ENCODE results near the gene LPP. TPM values are rescaled to one million over a fixed set of nuclear protein-coding genes. Genes with fewer than 3 reads are reported as not detected.

The LPP gene
- total RNA-seq, 1 donor from 2014 or later = 28.2 TPM

GRCh38 chr3:188322135-188322887 lies 168.4 kb downstream of the LPP start:
- no peaks in the 10 kb centered on the region for H3K27me3 ChIP-seq (ENCODE audit: control insufficient read depth in 3 of 3, insufficient read depth in 3 of 3, low read length in 3 of 3)
- H3K4me3 ChIP-seq (ENCODE audit: low read length in 3 of 3) = no peak overlapping the region
- H3K27ac ChIP-seq (ENCODE audit: low read depth, low read length) = peak overlapping the region; percentile 39
- no peaks in the 10 kb centered on the region for H3K36me3 ChIP-seq (ENCODE audit: control insufficient read depth in 3 of 3, insufficient read depth in 3 of 3, low read length in 3 of 3)
- peaks cover 0 to 16% (median 0%) of the 10 kb centered on the region in 3 donors for H3K4me1 ChIP-seq (ENCODE audit: control insufficient read depth in 3 of 3, insufficient read depth in 3 of 3, low read length in 3 of 3)
- H3K9me3 ChIP-seq (ENCODE audit: control insufficient read depth in 3 of 3, low read length in 3 of 3) = no peaks in the 10 kb centered on the region
- no peak overlapping the region for H3K9ac ChIP-seq (ENCODE audit: low read depth in 1 of 3, low read length in 3 of 3)

GRCh38 chr3:188323067-188323842 lies 169.3 kb downstream of the LPP start:
- Histone ChIP-seq H3K27me3 (ENCODE audit: control insufficient read depth in 3 of 3, insufficient read depth in 3 of 3, low read length in 3 of 3) (no peaks in the 10 kb centered on the region), H3K36me3 (ENCODE audit: control insufficient read depth in 3 of 3, insufficient read depth in 3 of 3, low read length in 3 of 3) (no peaks in the 10 kb centered on the region), H3K9me3 (ENCODE audit: control insufficient read depth in 3 of 3, low read length in 3 of 3) (no peaks in the 10 kb centered on the region), H3K4me1 (ENCODE audit: control insufficient read depth in 3 of 3, insufficient read depth in 3 of 3, low read length in 3 of 3) (peaks cover 0 to 16% (median 0%) of the 10 kb centered on the region in 3 donors), H3K4me3 (ENCODE audit: low read length in 3 of 3) (no peak overlapping the region), H3K27ac (ENCODE audit: low read depth, low read length) (no peak overlapping the region), H3K9ac (ENCODE audit: low read depth in 1 of 3, low read length in 3 of 3) (no peak overlapping the region)

- H3K27ac ChIP-seq (ENCODE audit: low read depth, low read length) = peak overlapping the region; percentile 28
- H3K9me3 ChIP-seq (ENCODE audit: control insufficient read depth in 3 of 3, low read length in 3 of 3) = no peaks in the 10 kb centered on the region
- H3K4me1 ChIP-seq (ENCODE audit: control insufficient read depth in 3 of 3, insufficient read depth in 3 of 3, low read length in 3 of 3) = peaks cover 3 to 16% (median 4%) of the 10 kb centered on the region in 3 donors
Measured at GRCh38 chr3:188326111-188326510, 172.2 kb downstream of the LPP start.

GRCh38 chr3:188326968-188327367 lies 173.0 kb downstream of the LPP start:
- no peaks in the 10 kb centered on the region for H3K9me3 ChIP-seq (ENCODE audit: control insufficient read depth in 3 of 3, low read length in 3 of 3)
- no peaks in the 10 kb centered on the region for H3K27me3 ChIP-seq (ENCODE audit: control insufficient read depth in 3 of 3, insufficient read depth in 3 of 3, low read length in 3 of 3)
- no peaks in the 10 kb centered on the region for H3K36me3 ChIP-seq (ENCODE audit: control insufficient read depth in 3 of 3, insufficient read depth in 3 of 3, low read length in 3 of 3)
- no peak overlapping the region for H3K4me3 ChIP-seq (ENCODE audit: low read length in 3 of 3)
- H3K27ac ChIP-seq (ENCODE audit: low read depth, low read length) = peak overlapping the region; percentile 77
- H3K9ac ChIP-seq (ENCODE audit: low read depth in 1 of 3, low read length in 3 of 3) = peak overlapping the region in 1 of 3 donors; percentile 51
- H3K4me1 ChIP-seq (ENCODE audit: control insufficient read depth in 3 of 3, insufficient read depth in 3 of 3, low read length in 3 of 3) = peaks cover 8 to 19% (median 8%) of the 10 kb centered on the region in 3 donors

More at GRCh38 chr3:188326111-188326510, 172.2 kb downstream of the LPP start:
- Histone ChIP-seq H3K9ac (ENCODE audit: low read depth in 1 of 3, low read length in 3 of 3) (no peak overlapping the region), H3K27me3 (ENCODE audit: control insufficient read depth in 3 of 3, insufficient read depth in 3 of 3, low read length in 3 of 3) (no peaks in the 10 kb centered on the region), H3K4me3 (ENCODE audit: low read length in 3 of 3) (no peak overlapping the region), H3K36me3 (ENCODE audit: control insufficient read depth in 3 of 3, insufficient read depth in 3 of 3, low read length in 3 of 3) (no peaks in the 10 kb centered on the region)

- Histone ChIP-seq H3K36me3 (ENCODE audit: control insufficient read depth in 3 of 3, insufficient read depth in 3 of 3, low read length in 3 of 3) (no peaks in the 10 kb centered on the region), H3K9me3 (ENCODE audit: control insufficient read depth in 3 of 3, low read length in 3 of 3) (no peaks in the 10 kb centered on the region), H3K27ac (ENCODE audit: low read depth, low read length) (peak overlapping the region; percentile 77), H3K4me3 (ENCODE audit: low read length in 3 of 3) (no peak overlapping the region), H3K27me3 (ENCODE audit: control insufficient read depth in 3 of 3, insufficient read depth in 3 of 3, low read length in 3 of 3) (no peaks in the 10 kb centered on the region), H3K9ac (ENCODE audit: low read depth in 1 of 3, low read length in 3 of 3) (peak overlapping the region in 1 of 3 donors; percentile 51), H3K4me1 (ENCODE audit: control insufficient read depth in 3 of 3, insufficient read depth in 3 of 3, low read length in 3 of 3) (peaks cover 8 to 16% (median 8%) of the 10 kb centered on the region in 3 donors)
Measured at GRCh38 chr3:188327433-188327832, 173.5 kb downstream of the LPP start.

- H3K4me3 ChIP-seq (ENCODE audit: low read length in 3 of 3) = no peak overlapping the region
- no peak overlapping the region for H3K27ac ChIP-seq (ENCODE audit: low read depth, low read length)
- no peaks in the 10 kb centered on the region for H3K9me3 ChIP-seq (ENCODE audit: control insufficient read depth in 3 of 3, low read length in 3 of 3)
- no peaks in the 10 kb centered on the region for H3K27me3 ChIP-seq (ENCODE audit: control insufficient read depth in 3 of 3, insufficient read depth in 3 of 3, low read length in 3 of 3)
- H3K36me3 ChIP-seq (ENCODE audit: control insufficient read depth in 3 of 3, insufficient read depth in 3 of 3, low read length in 3 of 3) = no peaks in the 10 kb centered on the region
- peaks cover 8 to 16% (median 8%) of the 10 kb centered on the region in 3 donors for H3K4me1 ChIP-seq (ENCODE audit: control insufficient read depth in 3 of 3, insufficient read depth in 3 of 3, low read length in 3 of 3)
- no peak overlapping the region for H3K9ac ChIP-seq (ENCODE audit: low read depth in 1 of 3, low read length in 3 of 3)
Measured at GRCh38 chr3:188330138-188330537, 176.2 kb downstream of the LPP start.

- Histone ChIP-seq H3K9ac (ENCODE audit: low read depth in 1 of 3, low read length in 3 of 3) (no peak overlapping the region), H3K4me1 (ENCODE audit: control insufficient read depth in 3 of 3, insufficient read depth in 3 of 3, low read length in 3 of 3) (peaks cover 8 to 13% (median 9%) of the 10 kb centered on the region in 3 donors), H3K27ac (ENCODE audit: low read depth, low read length) (no peak overlapping the region), H3K4me3 (ENCODE audit: low read length in 3 of 3) (no peak overlapping the region), H3K9me3 (ENCODE audit: control insufficient read depth in 3 of 3, low read length in 3 of 3) (peaks cover 0 to 2% (median 0%) of the 10 kb centered on the region in 3 donors), H3K36me3 (ENCODE audit: control insufficient read depth in 3 of 3, insufficient read depth in 3 of 3, low read length in 3 of 3) (no peaks in the 10 kb centered on the region), H3K27me3 (ENCODE audit: control insufficient read depth in 3 of 3, insufficient read depth in 3 of 3, low read length in 3 of 3) (no peaks in the 10 kb centered on the region)
Measured at GRCh38 chr3:188331166-188331565, 177.2 kb downstream of the LPP start.

GRCh38 chr3:188332085-188332484 lies 178.1 kb downstream of the LPP start:
- Histone ChIP-seq H3K36me3 (ENCODE audit: control insufficient read depth in 3 of 3, insufficient read depth in 3 of 3, low read length in 3 of 3) (no peaks in the 10 kb centered on the region), H3K4me1 (ENCODE audit: control insufficient read depth in 3 of 3, insufficient read depth in 3 of 3, low read length in 3 of 3) (peaks cover 10 to 15% (median 12%) of the 10 kb centered on the region in 3 donors), H3K27ac (ENCODE audit: low read depth, low read length) (no peak overlapping the region), H3K4me3 (ENCODE audit: low read length in 3 of 3) (no peak overlapping the region), H3K9me3 (ENCODE audit: control insufficient read depth in 3 of 3, low read length in 3 of 3) (peaks cover 0 to 4% (median 0%) of the 10 kb centered on the region in 3 donors), H3K27me3 (ENCODE audit: control insufficient read depth in 3 of 3, insufficient read depth in 3 of 3, low read length in 3 of 3) (no peaks in the 10 kb centered on the region), H3K9ac (ENCODE audit: low read depth in 1 of 3, low read length in 3 of 3) (no peak overlapping the region)

- Histone ChIP-seq H3K36me3 (ENCODE audit: control insufficient read depth in 3 of 3, insufficient read depth in 3 of 3, low read length in 3 of 3) (no peaks in the 10 kb centered on the region), H3K9me3 (ENCODE audit: control insufficient read depth in 3 of 3, low read length in 3 of 3) (peaks cover 0 to 4% (median 0%) of the 10 kb centered on the region in 3 donors), H3K9ac (ENCODE audit: low read depth in 1 of 3, low read length in 3 of 3) (no peak overlapping the region), H3K4me1 (ENCODE audit: control insufficient read depth in 3 of 3, insufficient read depth in 3 of 3, low read length in 3 of 3) (peaks cover 15 to 36% (median 20%) of the 10 kb centered on the region in 3 donors), H3K27ac (ENCODE audit: low read depth, low read length) (no peak overlapping the region), H3K4me3 (ENCODE audit: low read length in 3 of 3) (no peak overlapping the region), H3K27me3 (ENCODE audit: control insufficient read depth in 3 of 3, insufficient read depth in 3 of 3, low read length in 3 of 3) (no peaks in the 10 kb centered on the region)
Measured at GRCh38 chr3:188335656-188336055, 181.7 kb downstream of the LPP start.

GRCh38 chr3:188336178-188336577 lies 182.2 kb downstream of the LPP start:
- no peak overlapping the region for H3K9ac ChIP-seq (ENCODE audit: low read depth in 1 of 3, low read length in 3 of 3)
- no peaks in the 10 kb centered on the region for H3K27me3 ChIP-seq (ENCODE audit: control insufficient read depth in 3 of 3, insufficient read depth in 3 of 3, low read length in 3 of 3)
- H3K27ac ChIP-seq (ENCODE audit: low read depth, low read length) = no peak overlapping the region
- H3K4me3 ChIP-seq (ENCODE audit: low read length in 3 of 3) = no peak overlapping the region
- H3K36me3 ChIP-seq (ENCODE audit: control insufficient read depth in 3 of 3, insufficient read depth in 3 of 3, low read length in 3 of 3) = no peaks in the 10 kb centered on the region
- peaks cover 0 to 4% (median 0%) of the 10 kb centered on the region in 3 donors for H3K9me3 ChIP-seq (ENCODE audit: control insufficient read depth in 3 of 3, low read length in 3 of 3)
- H3K4me1 ChIP-seq (ENCODE audit: control insufficient read depth in 3 of 3, insufficient read depth in 3 of 3, low read length in 3 of 3) = peaks cover 10 to 33% (median 16%) of the 10 kb centered on the region in 3 donors
